OCI-LY3 (cell line): Measurements from ENCODE around the gene BTRC.
"Not testable (repeated sequence)": the region's sequence is repeated elsewhere in the genome, so short reads cannot be mapped to it uniquely, and the experiment has no call there.

Experiments
- H2AFZ ChIP-seq: fragments of 200-600, 300-600 bp; shearing (Covaris generic); 2 replicates; pipeline ENCODE4 v1.6.0; 2014; ENCODE audit warnings: antibody characterized with exemption, low read depth, low read length
- H3K27ac ChIP-seq: fragments of 200-600, 300-600 bp; sonication (generic); 2 replicates; pipeline ENCODE4 v1.5.1; 2014; ENCODE audit warnings: mild to moderate bottlenecking, low read length, moderate library complexity, mixed read lengths
- H3K27me3 ChIP-seq: fragments of 200-600, 300-600 bp; sonication (generic); 2 replicates; pipeline ENCODE4 v1.6.1; 2014; ENCODE audit warnings: low read depth, low read length, mixed read lengths
- H3K36me3 ChIP-seq: fragments of 200-600, 300-600 bp; sonication (generic); replicated peaks from 2 replicates; pipeline ENCODE3; 2014; ENCODE audit warnings: low read depth, low read length, mixed read lengths
- H3K4me1 ChIP-seq: fragments of 300-600, 200-600 bp; sonication (generic); 2 replicates; pipeline ENCODE4 v1.6.1; 2014; ENCODE audit warnings: low read length, mixed read lengths
- H3K4me2 ChIP-seq: fragments of 200-600, 300-600 bp; sonication (generic); 2 replicates; pipeline ENCODE4 v1.6.1; 2014; ENCODE audit warnings: low read length, mixed read lengths
- H3K4me3 ChIP-seq: fragments of 300-600, 200-600 bp; sonication (generic); 2 replicates; pipeline ENCODE4 v1.5.1; 2014; ENCODE audit warnings: antibody characterized with exemption, mild to moderate bottlenecking, low read length, moderate library complexity
- H3K79me2 ChIP-seq: fragments of 300-600, 200-600 bp; shearing (Covaris generic); 2 replicates; pipeline ENCODE4 v1.6.1; 2014; ENCODE audit warnings: mild to moderate bottlenecking, low read length, mixed read lengths
- H3K9ac ChIP-seq: fragments of 300-600, 200-600 bp; shearing (Covaris generic); 2 replicates; pipeline ENCODE4 v1.6.0; 2014; ENCODE audit warnings: mild to moderate bottlenecking, low read length, moderate library complexity
- H3K9me3 ChIP-seq: fragments of 200-600, 300-600 bp; shearing (Covaris generic); 2 replicates; pipeline ENCODE4 v1.6.1; 2014; ENCODE audit warnings: low read length, mixed read lengths; ENCODE audit not compliant: insufficient read depth
- H4K20me1 ChIP-seq: fragments of 200-600, 300-600 bp; sonication (generic); 2 replicates; pipeline ENCODE4 v1.6.1; 2016; ENCODE audit warnings: low read length, mixed read lengths; ENCODE audit not compliant: insufficient read depth
- CTCF ChIP-seq: fragments of 200-600, 300-600 bp; sonication (generic); IDR thresholded peaks from 2 replicates; pipeline ENCODE4 v1.5.1; 2014; ENCODE audit warnings: antibody characterized with exemption, low read length, low read depth
- EZH2phosphoT487 ChIP-seq: fragments of 200-600 bp; shearing (Covaris generic); IDR thresholded peaks from 2 replicates; pipeline ENCODE4 v1.6.1; 2018; ENCODE audit warnings: antibody characterized with exemption, mixed run types, low read depth

The BTRC gene

DNA sequence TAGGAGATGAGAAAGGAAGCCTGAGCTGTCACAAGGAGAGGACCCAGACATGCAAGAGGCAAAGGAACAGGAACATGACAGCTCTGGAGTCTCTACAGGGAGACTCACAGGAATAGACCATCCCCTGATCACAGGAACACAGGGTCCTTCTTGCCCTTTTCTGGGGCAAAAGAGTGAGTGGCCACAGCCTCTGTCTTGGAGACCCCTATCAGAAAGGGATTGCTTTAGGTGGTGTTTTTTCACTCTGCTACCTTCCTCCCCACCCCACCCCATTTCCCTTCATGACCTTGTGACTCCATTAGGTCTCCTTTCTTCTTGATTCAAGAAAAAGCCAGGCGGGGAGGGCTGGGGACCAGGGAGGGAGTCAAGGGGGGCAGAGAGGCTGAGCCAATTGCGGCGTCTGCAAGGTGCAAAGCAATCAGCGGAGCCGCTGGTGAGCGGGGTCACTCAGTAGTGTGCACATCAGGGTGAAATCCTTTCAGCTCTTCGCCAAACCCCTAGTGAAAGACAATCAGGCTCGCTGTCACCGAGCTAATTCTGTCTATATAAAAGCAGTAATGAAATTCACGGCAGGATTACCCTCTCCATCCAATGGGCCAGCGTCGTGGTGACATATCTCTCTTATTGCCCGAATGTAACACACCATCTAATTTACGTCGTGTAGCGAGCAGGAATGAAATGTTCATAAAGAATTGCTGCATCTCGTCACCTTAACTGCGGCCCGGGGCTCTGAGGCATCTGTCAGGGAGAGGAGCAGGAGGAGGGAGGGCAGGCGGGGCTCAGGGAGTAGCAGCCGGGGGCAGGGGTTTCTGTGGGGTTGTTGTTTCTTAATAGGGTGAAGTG, 31.5 kb upstream of the BTRC start:
- Histone ChIP-seq H3K79me2 (no peaks in the 10 kb centered on the region), H3K4me2 (no peak overlapping the region), H3K4me1 (no peaks in the 10 kb centered on the region), H2AFZ (no peak overlapping the region), H3K4me3 (no peak overlapping the region), H3K9ac (no peak overlapping the region), H3K36me3 (no peaks in the 10 kb centered on the region), H3K27ac (no peak overlapping the region), H3K27me3 (no peaks in the 10 kb centered on the region), H4K20me1 (no peaks in the 10 kb centered on the region), H3K9me3 (no peaks in the 10 kb centered on the region)
- TF ChIP-seq EZH2phosphoT487 (no peak), CTCF (no peak)

GRCh38 chr10:101323495-101323894, 30.5 kb upstream of the BTRC start:
- H3K4me2 ChIP-seq = no peak overlapping the region
- no peaks in the 10 kb centered on the region for H3K9me3 ChIP-seq
- no peaks in the 10 kb centered on the region for H3K27me3 ChIP-seq
- no peak overlapping the region for H3K9ac ChIP-seq
- no peak for TF ChIP-seq CTCF
- TF ChIP-seq EZH2phosphoT487 = no peak
- H4K20me1 ChIP-seq = no peaks in the 10 kb centered on the region
- H3K4me1 ChIP-seq = no peaks in the 10 kb centered on the region
- no peak overlapping the region for H3K27ac ChIP-seq
- no peaks in the 10 kb centered on the region for H3K79me2 ChIP-seq
- no peak overlapping the region for H2AFZ ChIP-seq
- no peaks in the 10 kb centered on the region for H3K36me3 ChIP-seq
- no peak overlapping the region for H3K4me3 ChIP-seq

DNA sequence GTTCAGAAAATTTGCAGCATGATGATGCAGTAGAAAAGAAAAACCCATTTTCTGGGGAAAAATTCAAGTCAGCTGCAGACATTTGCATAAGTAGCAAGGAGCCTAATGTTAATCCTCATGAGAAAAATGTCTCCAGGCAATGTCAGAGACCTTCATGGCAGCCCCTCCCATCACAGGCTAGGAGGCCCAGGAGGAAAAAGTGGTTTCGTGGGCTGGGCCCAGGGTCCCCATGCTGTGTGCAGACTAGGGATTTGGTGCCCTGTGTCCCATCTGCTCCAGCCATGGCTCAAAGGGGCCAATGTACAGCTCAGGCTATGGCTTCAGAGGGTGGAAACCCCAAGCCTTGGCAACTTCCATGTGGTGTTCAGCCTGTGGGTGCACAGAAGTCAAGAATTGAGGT, 26.5 kb upstream of the BTRC start:
- not testable (repeated sequence) for H3K27me3 ChIP-seq, H2AFZ ChIP-seq, H3K9me3 ChIP-seq, H3K36me3 ChIP-seq, H3K4me3 ChIP-seq, H3K9ac ChIP-seq, H3K79me2 ChIP-seq, H3K4me2 ChIP-seq, H3K4me1 ChIP-seq, H3K27ac ChIP-seq, H4K20me1 ChIP-seq

DNA sequence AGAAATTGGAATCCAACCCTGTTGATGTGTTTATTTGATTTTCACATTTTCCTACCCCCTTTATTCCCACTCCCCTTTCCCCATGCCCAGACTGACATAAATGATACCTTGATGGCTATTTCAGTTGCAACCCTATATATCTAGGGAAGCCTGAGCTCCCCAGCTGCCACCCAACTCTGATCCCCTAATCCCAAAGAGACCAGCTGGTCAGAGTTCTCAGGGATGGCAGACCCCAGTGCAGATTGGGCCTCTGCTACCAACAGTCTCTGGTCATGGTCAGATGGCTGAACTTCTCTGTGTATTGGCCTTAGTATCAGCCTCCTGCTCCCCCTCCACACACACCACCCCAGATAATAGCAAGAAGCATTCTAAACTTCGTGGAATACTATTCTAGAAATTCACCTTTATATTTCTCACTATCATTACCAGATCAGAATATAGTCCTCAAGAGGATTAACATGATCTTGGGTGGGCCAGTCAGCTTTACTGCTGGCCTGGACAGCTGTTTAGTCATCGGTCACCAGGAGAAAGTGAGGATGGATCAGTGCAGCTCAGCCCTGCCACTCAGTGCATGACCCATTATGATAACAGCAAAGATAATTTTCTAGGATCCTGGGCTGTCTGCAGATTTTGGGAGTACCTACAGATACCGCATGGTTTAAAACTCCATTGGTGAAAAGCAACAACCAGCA, 24.5 kb upstream of the BTRC start:
- Histone ChIP-seq H3K9me3 (no peaks in the 10 kb centered on the region), H3K79me2 (no peaks in the 10 kb centered on the region), H3K27ac (no peak overlapping the region), H3K27me3 (no peaks in the 10 kb centered on the region), H2AFZ (no peak overlapping the region), H3K4me3 (no peak overlapping the region), H3K4me2 (no peak overlapping the region), H3K36me3 (no peaks in the 10 kb centered on the region), H3K4me1 (no peaks in the 10 kb centered on the region), H3K9ac (no peak overlapping the region), H4K20me1 (no peaks in the 10 kb centered on the region)
- TF ChIP-seq EZH2phosphoT487 (no peak), CTCF (no peak)
